HEK293 (cell line): Measurements from ENCODE around the gene TDRD10.

Source experiments
- CTCF ChIP-seq: fragments of 450-650 bp; formaldehyde crosslinking; IDR thresholded peaks from 2 replicates; pipeline ENCODE4 v1.5.1; 2016; ENCODE audit warnings: missing biosample characterization, missing genetic modification characterization
- PBX3 ChIP-seq: sonication (generic); formaldehyde crosslinking; IDR thresholded peaks from 2 replicates; pipeline ENCODE4 v1.8.1; 2022; ENCODE audit warnings: mild to moderate bottlenecking, moderate library complexity, missing genetic modification reagents
- PRDM10 ChIP-seq: fragments of 450-650 bp; formaldehyde crosslinking; IDR thresholded peaks from 2 replicates; pipeline ENCODE4 v1.5.1; 2016; ENCODE audit warnings: missing biosample characterization, missing genetic modification characterization
- REST ChIP-seq: fragments of 450-650 bp; formaldehyde crosslinking; IDR thresholded peaks from 2 replicates; pipeline ENCODE4 v1.5.1; 2016; ENCODE audit warnings: missing biosample characterization, missing genetic modification characterization
- TRIM28 ChIP-seq: IDR thresholded peaks from 2 replicates; pipeline ENCODE4 v1.6.1; 2011; ENCODE audit warnings: low read length, control low read depth, borderline replicate concordance
- ZEB2 ChIP-seq: fragments of 450-650 bp; formaldehyde crosslinking; IDR thresholded peaks from 2 replicates; pipeline ENCODE4 v1.5.1; 2016; ENCODE audit warnings: missing biosample characterization, missing genetic modification characterization
- ZNF266 ChIP-seq: fragments of 450-650 bp; formaldehyde crosslinking; IDR thresholded peaks from 2 replicates; pipeline ENCODE4 v1.5.1; 2016; ENCODE audit warnings: missing biosample characterization, missing genetic modification characterization, low read depth
- ZNF274 ChIP-seq, 2 experiments: fragments of 200-500 bp in 1 of 2; fragments of 450-650 bp in 1 of 2; sonication (Bioruptor generic) in 1 of 2; formaldehyde crosslinking in 1 of 2; IDR thresholded peaks; 2 replicates each; pipeline versions ENCODE4 v1.5.1 to v1.6.1; 2014 to 2016; ENCODE audit warnings: borderline replicate concordance in 1 of 2, inconsistent platforms in 1 of 2, low read length in 1 of 2, missing biosample characterization in 1 of 2, missing genetic modification characterization in 1 of 2
- ZNF394 ChIP-seq: fragments of 450-650 bp; formaldehyde crosslinking; IDR thresholded peaks from 2 replicates; pipeline ENCODE4 v1.5.1; 2016; ENCODE audit warnings: missing biosample characterization, missing genetic modification characterization, mild to moderate bottlenecking, moderate library complexity, borderline replicate concordance
- ZNF549 ChIP-seq: fragments of 450-650 bp; IDR thresholded peaks from 2 replicates; pipeline ENCODE4 v1.5.1; 2018; ENCODE audit warnings: missing biosample characterization, missing genetic modification characterization, mild to moderate bottlenecking, inconsistent platforms, moderate library complexity

GRCh38 chr1:154549202-154549770 lies 47.3 kb downstream of the TDRD10 start:
- no peak for TF ChIP-seq ZNF274 (IDR thresholded peaks at IDR 0.05; ENCODE audit: low read length)
- no peak for TF ChIP-seq ZNF274 (tag by site-specific recombination; IDR thresholded peaks at IDR 0.05; ENCODE audit: borderline replicate concordance)
- TF ChIP-seq ZEB2 = no peak
- TF ChIP-seq PBX3 (CRISPR knock-in tag) = no peak
- no peak for TF ChIP-seq CTCF (tag by site-specific recombination)
- TF ChIP-seq ZNF394 (tag by site-specific recombination) = no peak
- TF ChIP-seq REST (tag by site-specific recombination) = no peak
- no peak for TF ChIP-seq ZNF549 (tag by site-specific recombination)
- no peak for TF ChIP-seq TRIM28
- TF ChIP-seq PRDM10 (tag by site-specific recombination) = no peak
- TF ChIP-seq ZNF266 (tag by site-specific recombination) = no peak
